A549 (cell line): Measurements from ENCODE around the gene FAF1. TPM values are rescaled to one million over a fixed set of nuclear protein-coding genes. Genes with fewer than 3 reads are reported as not detected.
"Not testable (repeated sequence)": the region's sequence is repeated elsewhere in the genome, so short reads cannot be mapped to it uniquely, and the experiment has no call there.

Source experiments
- ATAC-seq, 2 experiments: fragments of 200-7000 bp in 1 of 2; fragments of >200 bp in 1 of 2; cut with Nextera tagmentation in 1 of 2; cut with Tn5 transposase in 1 of 2; 3 replicates each; pipeline versions ENCODE4 v1.8.0 to v1.9.1; 2018 to 2020; ENCODE audit warnings: mild to moderate bottlenecking in 1 of 2, moderate library complexity in 1 of 2
- CTCF ChIA-PET: fragments of 300-600 bp; sonication (Branson Sonifier 250); formaldehyde crosslinking; extraction: SDS; loops from one replicate; lab custom pipeline; 2021; ENCODE audit warnings: antibody characterized with exemption, inconsistent platforms; lab: Yijun Ruan, JAX
- POLR2A ChIA-PET: fragments of 350-600 bp; formaldehyde crosslinking; extraction: SDS; loops from one replicate; lab custom pipeline; 2021; ENCODE audit warnings: antibody characterized with exemption, inconsistent platforms; lab: Yijun Ruan, JAX
- DNase-seq, 2 experiments: peaks; one replicate each; pipeline versions ENCODE4 v3.0.0 to v3.0.0-alpha.2; 2011 to 2016; ENCODE audit warnings: low read depth in 1 of 2, low spot score in 1 of 2
- FAIRE-seq: peaks from 2 replicates; lab custom pipeline; 2011; peaks lifted over from hg19 to GRCh38; lab: Jason Lieb, UNC
- H3K27ac ChIP-seq, 2 experiments: fragments of >200 bp; sonication (Bioruptor Twin); formaldehyde crosslinking; 3 replicates each; pipeline ENCODE4 v1.5.1; 2016 to 2017
- H3K4me1 ChIP-seq: fragments of >200 bp; sonication (Bioruptor Twin); formaldehyde crosslinking; 3 replicates; pipeline ENCODE4 v1.6.1; 2016
- H3K4me2 ChIP-seq: fragments of >200 bp; sonication (Bioruptor Twin); formaldehyde crosslinking; 3 replicates; pipeline ENCODE4 v1.6.1; 2016
- H3K4me3 ChIP-seq: fragments of >200 bp; sonication (Bioruptor Twin); formaldehyde crosslinking; 3 replicates; pipeline ENCODE4 v1.5.1; 2016
- H3K9me3 ChIP-seq: fragments of >200 bp; sonication (Bioruptor Twin); formaldehyde crosslinking; 3 replicates; pipeline ENCODE4 v1.6.1; 2016
- CHD4 ChIP-seq: fragments of 200-600 bp; sonication (generic); IDR thresholded peaks from 2 replicates; pipeline ENCODE4 v1.6.1; 2016; ENCODE audit warnings: antibody characterized with exemption, mild to moderate bottlenecking, borderline replicate concordance
- FOSL2 ChIP-seq, 2 experiments: fragments of 450-650 bp in 1 of 2; fragments of >200 bp in 1 of 2; sonication (Bioruptor Twin) in 1 of 2; formaldehyde crosslinking; IDR thresholded peaks; 2 replicates each; pipeline versions ENCODE4 v1.5.0 to v1.6.1; 2016 to 2020; ENCODE audit warnings: mild to moderate bottlenecking in 1 of 2, moderate library complexity in 1 of 2
- KDM5A ChIP-seq: fragments of 200-600 bp; sonication (generic); IDR thresholded peaks from 2 replicates; pipeline ENCODE4 v1.6.1; 2016; ENCODE audit warnings: antibody characterized with exemption, mild to moderate bottlenecking
- MAFK ChIP-seq: fragments of 450-650 bp; IDR thresholded peaks from 2 replicates; pipeline ENCODE4 v1.6.1; 2014; ENCODE audit not compliant: partially characterized antibody
- NFE2L2 ChIP-seq: fragments of 150-350 bp; conservative IDR thresholded peaks from 2 replicates; pipeline ENCODE4 v1.6.1; 2014; ENCODE audit warnings: low read length
- RAD21 ChIP-seq, 2 experiments: fragments of >200 bp in 1 of 2; sonication (Bioruptor Twin) in 1 of 2; formaldehyde crosslinking in 1 of 2; IDR thresholded peaks in 1 of 2; conservative IDR thresholded peaks in 1 of 2; 2 replicates in 1 of 2; 3 replicates in 1 of 2; pipeline ENCODE4 v1.6.1; 2012 to 2018; ENCODE audit warnings: inconsistent platforms in 1 of 2
- SMC3 ChIP-seq: fragments of >200 bp; sonication (Bioruptor Twin); formaldehyde crosslinking; IDR thresholded peaks from 3 replicates; pipeline ENCODE4 v1.6.1; 2018; ENCODE audit warnings: inconsistent platforms
- TFCP2L1 ChIP-seq: fragments of 250-450 bp; sonication (Bioruptor Pico); IDR thresholded peaks from 2 replicates; pipeline ENCODE4 v1.5.0; 2021; ENCODE audit warnings: mild to moderate bottlenecking
- TP53 ChIP-seq: fragments of 250-450 bp; sonication (Bioruptor Pico); IDR thresholded peaks from 2 replicates; pipeline ENCODE4 v1.5.0; 2021; ENCODE audit warnings: mild to moderate bottlenecking, moderate library complexity
- ZNF302 ChIP-seq: fragments of 250-450 bp; sonication (Bioruptor Pico); IDR thresholded peaks from 2 replicates; pipeline ENCODE4 v1.9.0; 2021; ENCODE audit warnings: inconsistent platforms, mild to moderate bottlenecking, moderate library complexity
- WGBS: methylation state at CpG from one replicate; pipeline ENCODE4 v1.1.6; 2017; ENCODE audit errors: missing lambda C conversion rate; 5-methylcytosine and 5-hydroxymethylcytosine counted together
- polyA plus RNA-seq, 4 experiments: library from polyadenylated mRNA; depleted of rRNA in 3 of 4; stranded (reverse); fragments of >200 nt; fragmentation: RNase III in 1 of 4; extraction: RNeasy Plus Mini Kit Qiagen cat#74134 plus additional on column Dnase treatment in 1 of 4; gene quantifications; 2 replicates in 3 of 4; 3 replicates in 1 of 4; pipeline ENCODE4 v1.2.3, GENCODE V29; 2011 to 2017
- TF ChIP-seq, protein P1 (sequence below): fragments of >200 bp; sonication (Bioruptor Twin); formaldehyde crosslinking; IDR thresholded peaks from 2 replicates; pipeline ENCODE4 v1.6.1; 2016
- TF ChIP-seq, protein P2 (sequence below): fragments of >200 bp; sonication (Bioruptor Twin); formaldehyde crosslinking; IDR thresholded peaks from 3 replicates; pipeline ENCODE4 v1.5.1; 2016
- TF ChIP-seq, protein P3 (sequence below): fragments of 450-650 bp; IDR thresholded peaks from 2 replicates; pipeline ENCODE4 v1.6.1; 2014; ENCODE audit warnings: antibody characterized with exemption
- TF ChIP-seq, protein P4 (sequence below): IDR thresholded peaks from 2 replicates; pipeline ENCODE4 v1.6.1; 2012

FAF1 gene
- polyA plus RNA-seq, 2 of the 4 experiments (the other 2 are of a cell fraction): 31.7 to 46.2 TPM

DNA sequence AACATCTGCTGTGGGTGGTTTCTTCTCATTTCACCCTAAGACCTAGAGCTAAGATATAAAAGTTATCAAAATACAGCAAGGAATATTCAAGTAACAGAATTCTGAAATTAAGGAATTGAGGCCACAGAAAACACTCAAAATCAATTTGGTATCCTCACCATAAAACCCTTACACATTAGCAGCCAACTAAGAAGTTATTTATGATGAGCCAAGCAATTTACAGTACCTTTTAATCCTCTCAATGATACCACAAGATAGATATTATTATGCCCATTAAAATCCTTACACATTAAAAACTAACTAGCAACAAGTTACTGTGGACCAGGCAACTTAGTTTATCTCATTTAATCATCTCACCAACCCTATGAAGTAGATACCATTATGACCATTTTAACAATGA lies 81.6 kb downstream of the FAF1 start:
- CTCF ChIA-PET: no interaction called here
- POLR2A ChIA-PET: no interaction called here

DNA sequence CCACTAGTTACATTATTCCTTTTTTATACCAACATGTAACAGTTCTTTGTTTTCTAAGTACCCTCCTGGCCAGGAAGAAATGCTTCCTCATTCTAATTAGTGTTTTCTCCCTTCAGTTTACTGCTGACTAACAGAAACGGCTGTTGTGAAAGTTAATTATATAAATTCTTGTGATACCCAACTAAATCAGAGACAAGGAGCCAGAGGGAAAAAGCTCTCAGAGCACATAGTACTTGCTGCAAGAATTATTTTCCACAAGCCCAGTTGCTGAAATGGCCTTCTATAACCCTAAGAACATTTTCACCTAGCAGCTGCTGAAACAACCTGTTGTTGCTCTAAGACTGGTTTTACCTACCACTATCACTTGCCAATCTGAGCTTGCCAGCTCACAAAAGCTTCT lies 82.4 kb downstream of the FAF1 start:
- H3K27ac ChIP-seq: no peak overlapping the region
- H3K4me2 ChIP-seq: no peak overlapping the region
- CTCF ChIA-PET: no interaction called here
- H3K4me1 ChIP-seq: peaks cover 4% of the 10 kb centered on the region; the same call in 1 of the 3 replicates
- no peak for TF ChIP-seq TFCP2L1 (CRISPR knock-in tag)
- TF ChIP-seq, all 56 proteins: peak for 0
- no peaks in the 10 kb centered on the region for H3K9me3 ChIP-seq
- no peak for FAIRE-seq
- no peak for DNase-seq
- H3K4me3 ChIP-seq: no peak overlapping the region
- POLR2A ChIA-PET: no interaction called here
- no peak for ATAC-seq
- WGBS: 73% methylated on average over 1 of the region's 1 CpG

More for the DNA sequence above, 81.6 kb downstream of the FAF1 start:
- TF ChIP-seq MAFK: peak; percentile 72
- no peak for TF ChIP-seq TP53 (CRISPR knock-in tag)
- H3K4me3 ChIP-seq: no peak overlapping the region
- FAIRE-seq: no peak
- peaks cover 4% of the 10 kb centered on the region; the same call in 1 of the 3 replicates for H3K4me1 ChIP-seq
- H3K9me3 ChIP-seq: no peaks in the 10 kb centered on the region
- ATAC-seq: no peak
- H3K27ac ChIP-seq: no peak overlapping the region
- H3K4me2 ChIP-seq: no peak overlapping the region
- DNase-seq: no peak

DNA sequence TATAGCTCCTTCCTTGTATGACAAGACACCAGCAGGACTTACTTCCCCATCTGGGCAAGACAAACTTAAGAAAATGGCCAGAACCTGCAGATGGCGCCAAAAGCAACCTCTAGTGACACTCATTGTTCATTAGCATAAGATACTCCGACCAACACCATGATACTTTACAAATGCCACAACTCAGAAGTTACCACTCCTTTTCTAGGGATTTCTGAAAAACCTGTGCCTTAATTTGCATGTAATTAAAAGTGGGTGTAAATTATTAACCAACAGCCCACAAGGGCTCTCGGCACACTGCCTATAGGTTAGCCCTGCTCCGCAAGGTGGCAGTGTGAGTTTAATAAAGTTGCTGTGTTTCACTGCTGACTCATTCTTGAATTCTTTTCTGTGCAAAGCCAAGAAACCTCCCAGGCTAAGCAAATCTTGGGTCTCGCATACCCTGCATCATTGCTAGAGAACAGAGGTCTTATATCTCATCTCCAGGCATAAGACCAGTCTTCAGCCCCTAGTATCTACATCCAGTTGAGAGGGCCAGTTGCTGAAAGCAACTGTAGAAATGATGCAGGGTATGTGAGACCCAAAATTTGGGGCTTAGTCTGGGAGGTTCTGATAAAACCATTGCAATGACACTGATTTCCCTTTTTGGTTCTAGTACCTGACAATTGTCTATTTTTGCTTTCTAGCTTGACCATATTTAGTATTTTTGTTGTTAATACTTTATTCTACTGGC lies 86.4 kb downstream of the FAF1 start:
- CTCF ChIA-PET: interaction anchor here (0.6 to 1.6 kb wide), 4 partner anchors 25 to 316 kb away, joined by 3 to 4 read pairs (median 3); no protein-coding TSS in a partner anchor
- Histone ChIP-seq H3K9me3 (no peaks in the 10 kb centered on the region), H3K27ac (peak overlapping the region in 1 of 2 experiments; percentile 58; a peak in 3 of 6 replicates), H3K4me3 (no peak overlapping the region), H3K4me1 (peaks cover 4% of the 10 kb centered on the region; the same call in 1 of the 3 replicates), H3K4me2 (peak overlapping the region; percentile 38; the same call in 2 of the 3 replicates)
- POLR2A ChIA-PET: no interaction called here
- TF ChIP-seq, protein P1, sequence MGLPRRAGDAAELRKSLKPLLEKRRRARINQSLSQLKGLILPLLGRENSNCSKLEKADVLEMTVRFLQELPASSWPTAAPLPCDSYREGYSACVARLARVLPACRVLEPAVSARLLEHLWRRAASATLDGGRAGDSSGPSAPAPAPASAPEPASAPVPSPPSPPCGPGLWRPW: no peak
- no peak for TF ChIP-seq NFE2L2
- peak; percentile 48; the same call in 1 of the 3 replicates for TF ChIP-seq SMC3
- TF ChIP-seq, protein P2, sequence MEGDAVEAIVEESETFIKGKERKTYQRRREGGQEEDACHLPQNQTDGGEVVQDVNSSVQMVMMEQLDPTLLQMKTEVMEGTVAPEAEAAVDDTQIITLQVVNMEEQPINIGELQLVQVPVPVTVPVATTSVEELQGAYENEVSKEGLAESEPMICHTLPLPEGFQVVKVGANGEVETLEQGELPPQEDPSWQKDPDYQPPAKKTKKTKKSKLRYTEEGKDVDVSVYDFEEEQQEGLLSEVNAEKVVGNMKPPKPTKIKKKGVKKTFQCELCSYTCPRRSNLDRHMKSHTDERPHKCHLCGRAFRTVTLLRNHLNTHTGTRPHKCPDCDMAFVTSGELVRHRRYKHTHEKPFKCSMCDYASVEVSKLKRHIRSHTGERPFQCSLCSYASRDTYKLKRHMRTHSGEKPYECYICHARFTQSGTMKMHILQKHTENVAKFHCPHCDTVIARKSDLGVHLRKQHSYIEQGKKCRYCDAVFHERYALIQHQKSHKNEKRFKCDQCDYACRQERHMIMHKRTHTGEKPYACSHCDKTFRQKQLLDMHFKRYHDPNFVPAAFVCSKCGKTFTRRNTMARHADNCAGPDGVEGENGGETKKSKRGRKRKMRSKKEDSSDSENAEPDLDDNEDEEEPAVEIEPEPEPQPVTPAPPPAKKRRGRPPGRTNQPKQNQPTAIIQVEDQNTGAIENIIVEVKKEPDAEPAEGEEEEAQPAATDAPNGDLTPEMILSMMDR: peak; percentile 81
- TF ChIP-seq, protein P3, sequence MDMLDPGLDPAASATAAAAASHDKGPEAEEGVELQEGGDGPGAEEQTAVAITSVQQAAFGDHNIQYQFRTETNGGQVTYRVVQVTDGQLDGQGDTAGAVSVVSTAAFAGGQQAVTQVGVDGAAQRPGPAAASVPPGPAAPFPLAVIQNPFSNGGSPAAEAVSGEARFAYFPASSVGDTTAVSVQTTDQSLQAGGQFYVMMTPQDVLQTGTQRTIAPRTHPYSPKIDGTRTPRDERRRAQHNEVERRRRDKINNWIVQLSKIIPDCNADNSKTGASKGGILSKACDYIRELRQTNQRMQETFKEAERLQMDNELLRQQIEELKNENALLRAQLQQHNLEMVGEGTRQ: no peak
- TF ChIP-seq, protein P4, sequence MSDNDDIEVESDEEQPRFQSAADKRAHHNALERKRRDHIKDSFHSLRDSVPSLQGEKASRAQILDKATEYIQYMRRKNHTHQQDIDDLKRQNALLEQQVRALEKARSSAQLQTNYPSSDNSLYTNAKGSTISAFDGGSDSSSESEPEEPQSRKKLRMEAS: no peak
- TF ChIP-seq CHD4: no peak
- no peak for TF ChIP-seq ZNF302 (CRISPR knock-in tag)
- TF ChIP-seq KDM5A: peak; percentile 43; the same call in 1 of the 2 replicates
- 0 out of 2 replicates have a peak, but pooled peaks have one; percentile 10 for TF ChIP-seq FOSL2 (IDR thresholded peaks at IDR 0.05)
- peak; percentile 64 for TF ChIP-seq FOSL2 (CRISPR knock-in tag; IDR thresholded peaks at IDR 0.05)
- peak; percentile 38 to 59; a peak in 4 of 5 replicates for TF ChIP-seq RAD21 (conservative IDR thresholded peaks at IDR 0.05 in 1 of 2, IDR thresholded peaks at IDR 0.05 in 1 of 2)
- ATAC-seq (peak; percentile 90 to 95), FAIRE-seq (no peak), DNase-seq (peak; percentile 9 to 78)
- 44% methylated on average over 5 of the region's 5 CpGs for WGBS

DNA sequence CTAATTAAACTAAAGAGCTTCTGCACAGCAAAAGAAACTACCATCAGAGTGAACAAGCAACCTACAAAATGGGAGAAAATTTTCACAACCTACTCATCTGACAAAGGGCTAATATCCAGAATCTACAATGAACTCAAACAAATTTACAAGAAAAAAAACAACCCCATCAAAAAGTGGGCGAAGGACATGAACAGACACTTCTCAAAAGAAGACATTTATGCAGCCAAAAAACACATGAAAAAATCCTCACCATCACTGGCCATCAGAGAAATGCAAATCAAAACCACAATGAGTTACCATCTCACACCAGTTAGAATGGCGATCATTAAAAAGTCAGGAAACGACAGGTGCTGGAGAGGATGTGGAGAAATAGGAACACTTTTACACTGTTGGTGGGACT lies 95.2 kb downstream of the FAF1 start:
- WGBS: 91% methylated on average over 3 of the region's 3 CpGs
- ATAC-seq, CTCF ChIA-PET, DNase-seq, POLR2A ChIA-PET, H3K27ac ChIP-seq, H3K9me3 ChIP-seq, H3K4me3 ChIP-seq, FAIRE-seq, H3K4me2 ChIP-seq, H3K4me1 ChIP-seq: not testable (repeated sequence)
